Right atrium auricular region (tissue), 2 donors: ENCODE results near the gene NT5DC1. TPM values are rescaled to one million over a fixed set of nuclear protein-coding genes. Genes with fewer than 3 reads are reported as not detected.

Experiments
- DNase-seq: peaks from one replicate; pipeline ENCODE4 v3.0.0-alpha.2; 2019; ENCODE audit warnings: low spot score
- H3K27ac ChIP-seq, 2 donors: fragments of 200-600 bp; sonication (generic); 1 replicate in 1 of 2; 2 replicates in 1 of 2; pipeline ENCODE4 v1.5.1; 2016 to 2019
- H3K27me3 ChIP-seq, 2 donors: fragments of 200-600 bp; sonication (generic); one replicate each; pipeline versions ENCODE4 v1.5.1 to v1.6.0; 2017 to 2019
- H3K36me3 ChIP-seq: fragments of 200-600 bp; sonication (generic); one replicate; pipeline ENCODE4 v1.5.1; 2016
- H3K4me1 ChIP-seq, 2 donors: fragments of 200-600 bp; sonication (generic); one replicate each; pipeline versions ENCODE4 v1.5.1 to v1.6.0; 2017 to 2019
- H3K4me3 ChIP-seq, 2 donors: fragments of 200-600 bp; sonication (generic); 1 replicate in 1 of 2; 2 replicates in 1 of 2; pipeline ENCODE4 v1.5.1; 2017 to 2019; ENCODE audit warnings: mild to moderate bottlenecking in 1 of 2, moderate library complexity in 1 of 2
- H3K9me3 ChIP-seq, 2 donors: fragments of 200-600 bp; sonication (generic); one replicate each; pipeline ENCODE4 v1.5.1; 2019
- total RNA-seq, 2 donors: library from RNA; depleted of rRNA; stranded (reverse); fragments of >200 nt; gene quantifications; one replicate each; pipeline ENCODE4 v1.1.0, GENCODE V29; 2016
- TF ChIP-seq, protein P1 (sequence below), 2 donors: fragments of 200-600 bp; sonication (generic); IDR thresholded peaks; one replicate each; pipeline ENCODE4 v1.5.1; 2019; ENCODE audit warnings: antibody characterized with exemption in 2 of 2

The NT5DC1 gene
- total RNA-seq, 2 donors from 2014 or later: 11.2 to 22.6 TPM

- TF ChIP-seq, protein P1, sequence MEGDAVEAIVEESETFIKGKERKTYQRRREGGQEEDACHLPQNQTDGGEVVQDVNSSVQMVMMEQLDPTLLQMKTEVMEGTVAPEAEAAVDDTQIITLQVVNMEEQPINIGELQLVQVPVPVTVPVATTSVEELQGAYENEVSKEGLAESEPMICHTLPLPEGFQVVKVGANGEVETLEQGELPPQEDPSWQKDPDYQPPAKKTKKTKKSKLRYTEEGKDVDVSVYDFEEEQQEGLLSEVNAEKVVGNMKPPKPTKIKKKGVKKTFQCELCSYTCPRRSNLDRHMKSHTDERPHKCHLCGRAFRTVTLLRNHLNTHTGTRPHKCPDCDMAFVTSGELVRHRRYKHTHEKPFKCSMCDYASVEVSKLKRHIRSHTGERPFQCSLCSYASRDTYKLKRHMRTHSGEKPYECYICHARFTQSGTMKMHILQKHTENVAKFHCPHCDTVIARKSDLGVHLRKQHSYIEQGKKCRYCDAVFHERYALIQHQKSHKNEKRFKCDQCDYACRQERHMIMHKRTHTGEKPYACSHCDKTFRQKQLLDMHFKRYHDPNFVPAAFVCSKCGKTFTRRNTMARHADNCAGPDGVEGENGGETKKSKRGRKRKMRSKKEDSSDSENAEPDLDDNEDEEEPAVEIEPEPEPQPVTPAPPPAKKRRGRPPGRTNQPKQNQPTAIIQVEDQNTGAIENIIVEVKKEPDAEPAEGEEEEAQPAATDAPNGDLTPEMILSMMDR (IDR thresholded peaks at IDR 0.05): peak in 1 of 2 donors; percentile 56
- DNase-seq: peak; percentile 67
- Histone ChIP-seq H3K36me3 (no peaks in the 10 kb centered on the region), H3K27ac (peak within 1 kb of the TSS; percentile 54 to 56), H3K9me3 (no peaks in the 10 kb centered on the region), H3K4me3 (peak within 1 kb of the TSS; percentile 34 to 48), H3K4me1 (peaks cover 0 to 5% of the 10 kb centered on the region in 2 donors), H3K27me3 (no peaks in the 10 kb centered on the region)
Measured at GRCh38 chr6:116060572-116061283, 39.9 kb upstream of the NT5DC1 start, which contains the start of gene FRK. FRK (minus strand) TSS chr6:116060891; CDS start chr6:116060311, 580 bp downstream.

DNA sequence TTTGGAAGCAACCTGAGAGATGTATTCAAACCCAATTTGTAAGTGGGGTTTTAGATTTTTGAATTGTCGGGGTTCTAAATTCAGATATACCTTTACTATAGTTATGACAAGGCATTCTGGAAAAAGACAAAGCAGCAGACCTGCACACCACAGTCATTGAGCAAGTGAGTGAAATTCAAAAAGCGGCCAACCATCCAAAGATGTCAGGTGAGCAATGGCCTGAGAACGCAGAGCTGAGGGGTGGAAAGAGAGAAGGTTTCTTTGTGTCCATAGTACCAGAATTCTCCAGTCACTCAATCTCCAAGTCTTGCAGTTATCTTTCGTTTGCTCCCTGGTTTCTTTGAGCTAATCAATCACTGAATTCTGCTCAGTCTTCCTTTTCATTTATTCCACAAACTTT lies 38.2 kb upstream of the NT5DC1 start:
- Histone ChIP-seq H3K27me3 (no peaks in the 10 kb centered on the region), H3K27ac (no peak overlapping the region), H3K36me3 (no peaks in the 10 kb centered on the region), H3K9me3 (no peaks in the 10 kb centered on the region), H3K4me3 (no peak overlapping the region), H3K4me1 (peaks cover 0 to 5% of the 10 kb centered on the region in 2 donors)
- no peak for DNase-seq
- TF ChIP-seq, protein P1 (IDR thresholded peaks at IDR 0.05): no peak

DNA sequence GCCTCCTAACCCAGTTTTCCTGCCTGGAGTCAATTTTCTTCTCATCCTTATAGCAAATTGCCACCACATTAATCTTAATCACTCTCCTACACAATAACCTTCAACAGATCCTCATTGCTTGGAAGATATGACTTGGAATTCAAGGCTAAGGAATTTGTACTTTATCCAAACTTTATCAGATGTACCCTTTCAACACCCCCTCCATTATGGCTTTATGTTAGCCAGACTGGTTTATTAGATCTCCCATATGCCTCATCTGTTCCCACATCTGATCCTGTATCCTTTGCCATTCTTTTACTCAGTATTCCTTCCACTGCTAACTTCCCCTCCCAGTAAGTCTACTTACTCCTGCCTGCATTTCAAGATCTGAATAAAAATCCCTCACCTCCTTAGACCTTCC lies 36.0 kb upstream of the NT5DC1 start:
- Histone ChIP-seq H3K36me3 (no peaks in the 10 kb centered on the region), H3K27ac (no peak overlapping the region), H3K4me1 (peaks cover 0 to 5% of the 10 kb centered on the region in 2 donors), H3K4me3 (no peak overlapping the region), H3K9me3 (no peaks in the 10 kb centered on the region), H3K27me3 (no peaks in the 10 kb centered on the region)
- TF ChIP-seq, protein P1 (IDR thresholded peaks at IDR 0.05): no peak
- DNase-seq: no peak

- no peaks in the 10 kb centered on the region for H3K27me3 ChIP-seq
- H3K4me3 ChIP-seq: no peak overlapping the region
- TF ChIP-seq, protein P1 (IDR thresholded peaks at IDR 0.05): no peak
- no peak for DNase-seq
- H3K4me1 ChIP-seq: no peaks in the 10 kb centered on the region
- no peaks in the 10 kb centered on the region for H3K9me3 ChIP-seq
- no peak overlapping the region for H3K27ac ChIP-seq
- no peaks in the 10 kb centered on the region for H3K36me3 ChIP-seq
Measured at GRCh38 chr6:116066789-116067188, 33.9 kb upstream of the NT5DC1 start.

DNA sequence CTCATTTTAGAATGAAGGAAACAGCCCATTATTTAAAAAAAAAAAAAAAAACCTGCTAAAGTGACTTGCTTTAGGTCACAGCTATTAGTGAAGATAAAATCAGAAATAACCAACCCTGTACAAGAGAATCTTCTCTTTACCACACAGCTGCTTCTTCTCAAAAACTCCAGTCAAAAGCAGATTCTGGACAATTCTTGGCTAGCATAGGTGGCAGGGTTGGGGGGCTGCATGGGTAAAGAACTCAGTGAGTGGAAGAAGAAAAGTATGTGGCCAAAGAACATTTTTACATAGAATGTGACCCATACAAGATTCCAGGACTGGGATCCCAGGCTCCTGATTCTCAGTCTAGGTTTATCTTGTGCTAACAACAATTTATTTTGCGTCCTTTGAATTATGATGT lies 30.6 kb upstream of the NT5DC1 start:
- peaks cover 0 to 4% of the 10 kb centered on the region in 2 donors for H3K4me1 ChIP-seq
- DNase-seq: no peak
- no peaks in the 10 kb centered on the region for H3K9me3 ChIP-seq
- H3K27ac ChIP-seq: no peak overlapping the region
- no peaks in the 10 kb centered on the region for H3K36me3 ChIP-seq
- H3K27me3 ChIP-seq: no peaks in the 10 kb centered on the region
- H3K4me3 ChIP-seq: no peak overlapping the region
- TF ChIP-seq, protein P1 (IDR thresholded peaks at IDR 0.05): no peak
